ENCODE measurements around the gene C1orf146.
A peak's percentile ranks its signal among the peaks of the same experiment; 100 is the strongest.
"Not testable (repeated sequence)": the region's sequence is repeated elsewhere in the genome, so short reads cannot be mapped to it uniquely, and the experiment has no call there.

The C1orf146 gene

DNA sequence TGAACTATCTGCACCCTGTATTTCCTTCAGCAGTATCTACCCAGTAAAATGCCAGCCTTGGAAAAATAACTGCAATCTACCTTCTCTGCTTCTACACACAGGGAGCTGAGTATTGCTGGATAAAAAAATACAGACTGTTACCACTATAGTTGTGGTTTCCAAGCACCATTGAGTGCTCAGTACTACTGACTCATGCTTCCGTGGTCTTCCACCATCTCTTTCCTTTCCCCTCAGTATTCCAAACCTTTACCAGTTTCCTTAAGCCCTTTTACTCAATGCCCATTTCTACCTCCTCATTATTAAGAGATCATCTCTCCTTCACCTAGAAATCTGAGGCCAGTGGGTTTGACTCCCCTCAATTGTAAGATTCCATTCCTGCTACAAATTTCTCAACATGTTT, 57.2 kb downstream of the C1orf146 start:
- no peak overlapping the region for H3K4me3 Mint-ChIP-seq
- no peaks in the 10 kb centered on the region for H3K9me3 Mint-ChIP-seq
- H3K4me1 Mint-ChIP-seq = no peaks in the 10 kb centered on the region
- H3K27me3 Mint-ChIP-seq (ENCODE audit: low read depth) = no peaks in the 10 kb centered on the region
- H3K36me3 Mint-ChIP-seq (ENCODE audit: low read depth) = peaks cover 61% of the 10 kb centered on the region
- no peak overlapping the region for H3K27ac Mint-ChIP-seq
- TF ChIP-seq, protein P1, sequence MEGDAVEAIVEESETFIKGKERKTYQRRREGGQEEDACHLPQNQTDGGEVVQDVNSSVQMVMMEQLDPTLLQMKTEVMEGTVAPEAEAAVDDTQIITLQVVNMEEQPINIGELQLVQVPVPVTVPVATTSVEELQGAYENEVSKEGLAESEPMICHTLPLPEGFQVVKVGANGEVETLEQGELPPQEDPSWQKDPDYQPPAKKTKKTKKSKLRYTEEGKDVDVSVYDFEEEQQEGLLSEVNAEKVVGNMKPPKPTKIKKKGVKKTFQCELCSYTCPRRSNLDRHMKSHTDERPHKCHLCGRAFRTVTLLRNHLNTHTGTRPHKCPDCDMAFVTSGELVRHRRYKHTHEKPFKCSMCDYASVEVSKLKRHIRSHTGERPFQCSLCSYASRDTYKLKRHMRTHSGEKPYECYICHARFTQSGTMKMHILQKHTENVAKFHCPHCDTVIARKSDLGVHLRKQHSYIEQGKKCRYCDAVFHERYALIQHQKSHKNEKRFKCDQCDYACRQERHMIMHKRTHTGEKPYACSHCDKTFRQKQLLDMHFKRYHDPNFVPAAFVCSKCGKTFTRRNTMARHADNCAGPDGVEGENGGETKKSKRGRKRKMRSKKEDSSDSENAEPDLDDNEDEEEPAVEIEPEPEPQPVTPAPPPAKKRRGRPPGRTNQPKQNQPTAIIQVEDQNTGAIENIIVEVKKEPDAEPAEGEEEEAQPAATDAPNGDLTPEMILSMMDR (IDR thresholded peaks at IDR 0.05; ENCODE audit: unreplicated experiment in 3 of 3) = no peak

DNA sequence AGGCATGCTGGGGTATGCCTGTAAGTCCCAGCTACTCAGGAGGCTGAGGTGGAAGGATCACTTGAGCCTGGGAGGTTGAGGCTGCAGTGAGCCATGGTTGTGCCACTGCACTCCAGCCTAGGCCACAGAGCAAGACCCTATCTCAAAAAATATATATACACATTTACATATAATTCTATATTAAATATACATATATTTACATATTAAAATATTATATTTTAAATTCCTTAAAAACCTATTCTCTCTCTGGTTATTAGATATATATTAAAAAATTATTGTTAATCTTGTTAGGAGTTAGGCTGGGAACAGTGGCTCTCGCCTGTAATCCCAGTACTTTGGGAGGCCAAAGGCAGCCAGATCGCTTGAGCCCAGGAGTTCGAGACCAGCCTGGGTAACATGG, 58.4 kb downstream of the C1orf146 start:
- H3K4me3 Mint-ChIP-seq = no peak overlapping the region
- no peaks in the 10 kb centered on the region for H3K27me3 Mint-ChIP-seq (ENCODE audit: low read depth)
- no peak overlapping the region for H3K27ac Mint-ChIP-seq
- TF ChIP-seq, protein P1 (IDR thresholded peaks at IDR 0.05; ENCODE audit: unreplicated experiment in 3 of 3) = no peak
- peaks cover 8% of the 10 kb centered on the region for H3K9me3 Mint-ChIP-seq
- H3K36me3 Mint-ChIP-seq (ENCODE audit: low read depth) = peaks cover 69% of the 10 kb centered on the region
- H3K4me1 Mint-ChIP-seq = no peaks in the 10 kb centered on the region

DNA sequence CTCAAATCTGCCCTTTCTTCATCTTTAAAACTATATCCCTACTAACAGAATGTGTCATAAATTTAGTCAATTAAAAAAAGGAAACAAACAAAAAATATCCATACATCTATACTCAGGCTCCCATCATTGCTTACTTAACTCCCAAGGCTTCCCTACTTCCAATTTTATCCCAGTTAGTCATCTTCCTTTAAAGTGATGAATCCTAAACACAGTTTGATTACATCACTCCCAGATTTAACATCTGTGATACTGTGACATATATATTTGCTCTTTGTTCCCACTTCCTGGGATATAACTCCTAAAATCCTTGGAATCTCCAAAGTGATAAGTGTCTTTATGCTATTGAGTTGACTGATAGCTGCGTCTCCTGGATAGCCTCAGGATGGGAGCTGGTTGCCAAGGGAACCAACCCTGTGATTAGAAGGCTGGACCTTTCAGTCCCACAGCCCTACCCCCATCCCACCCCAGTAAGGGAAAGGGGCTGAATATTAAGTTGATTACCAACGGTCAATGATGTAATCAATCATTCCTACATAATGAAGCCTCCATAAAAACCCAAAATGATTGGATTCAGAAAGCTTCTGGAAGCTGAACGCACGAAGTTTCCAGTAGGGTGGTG, 59.5 kb downstream of the C1orf146 start:
- TF ChIP-seq, protein P1 (IDR thresholded peaks at IDR 0.05; ENCODE audit: unreplicated experiment in 3 of 3) = no peak
- Mint-ChIP-seq H3K9me3 (peaks cover 13% of the 10 kb centered on the region), H3K36me3 (ENCODE audit: low read depth) (peaks cover 73% of the 10 kb centered on the region), H3K27ac (no peak overlapping the region), H3K4me3 (no peak overlapping the region), H3K4me1 (no peaks in the 10 kb centered on the region), H3K27me3 (ENCODE audit: low read depth) (no peaks in the 10 kb centered on the region)

DNA sequence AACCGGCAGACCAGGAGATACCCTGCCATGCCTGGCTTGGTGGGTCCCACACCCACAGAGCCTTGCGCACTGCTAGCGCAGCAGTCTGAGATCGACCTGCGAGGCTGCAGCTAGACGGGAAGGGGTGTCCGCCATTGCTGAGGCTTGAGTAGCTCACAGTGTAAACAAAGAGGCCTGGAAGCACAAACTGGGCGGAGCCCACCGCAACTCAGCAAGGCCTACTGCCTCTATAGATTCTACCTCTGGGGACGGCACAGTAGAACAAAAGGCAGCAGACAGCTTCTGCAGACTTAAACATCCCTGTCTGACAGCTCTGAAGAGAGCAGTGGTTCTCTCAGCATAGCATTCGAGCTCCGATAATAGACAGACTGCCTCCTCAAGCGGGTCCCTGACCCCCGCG, 62.1 kb downstream of the C1orf146 start:
- Mint-ChIP-seq H3K9me3 (peaks cover 30% of the 10 kb centered on the region), H3K36me3 (ENCODE audit: low read depth) (peaks cover 83% of the 10 kb centered on the region)
- not testable (repeated sequence) for H3K27me3 Mint-ChIP-seq (ENCODE audit: low read depth); H3K27ac Mint-ChIP-seq; H3K4me3 Mint-ChIP-seq; H3K4me1 Mint-ChIP-seq

DNA sequence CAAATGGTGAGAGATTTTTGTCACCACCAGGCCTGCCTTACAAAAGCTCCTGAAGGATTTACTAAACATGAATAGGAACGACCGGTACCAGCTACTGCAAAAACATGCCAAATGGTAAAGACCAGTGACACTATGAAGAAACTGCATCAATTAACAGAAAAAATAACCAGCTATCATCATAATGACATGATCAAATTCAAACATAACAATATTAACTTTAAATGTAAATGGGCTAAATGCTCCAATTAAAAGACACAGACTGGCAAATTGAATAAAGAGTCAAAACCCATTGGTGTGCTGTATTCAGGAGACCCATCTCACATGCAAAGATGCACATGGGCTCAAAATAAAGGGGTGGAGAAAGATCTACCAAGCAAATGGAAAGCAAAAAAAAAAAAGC, 63.7 kb downstream of the C1orf146 start:
- H3K9me3 Mint-ChIP-seq = peaks cover 30% of the 10 kb centered on the region
- H3K4me1 Mint-ChIP-seq; H3K4me3 Mint-ChIP-seq; H3K27ac Mint-ChIP-seq; H3K27me3 Mint-ChIP-seq (ENCODE audit: low read depth): not testable (repeated sequence)
- peaks cover 88% of the 10 kb centered on the region for H3K36me3 Mint-ChIP-seq (ENCODE audit: low read depth)

DNA sequence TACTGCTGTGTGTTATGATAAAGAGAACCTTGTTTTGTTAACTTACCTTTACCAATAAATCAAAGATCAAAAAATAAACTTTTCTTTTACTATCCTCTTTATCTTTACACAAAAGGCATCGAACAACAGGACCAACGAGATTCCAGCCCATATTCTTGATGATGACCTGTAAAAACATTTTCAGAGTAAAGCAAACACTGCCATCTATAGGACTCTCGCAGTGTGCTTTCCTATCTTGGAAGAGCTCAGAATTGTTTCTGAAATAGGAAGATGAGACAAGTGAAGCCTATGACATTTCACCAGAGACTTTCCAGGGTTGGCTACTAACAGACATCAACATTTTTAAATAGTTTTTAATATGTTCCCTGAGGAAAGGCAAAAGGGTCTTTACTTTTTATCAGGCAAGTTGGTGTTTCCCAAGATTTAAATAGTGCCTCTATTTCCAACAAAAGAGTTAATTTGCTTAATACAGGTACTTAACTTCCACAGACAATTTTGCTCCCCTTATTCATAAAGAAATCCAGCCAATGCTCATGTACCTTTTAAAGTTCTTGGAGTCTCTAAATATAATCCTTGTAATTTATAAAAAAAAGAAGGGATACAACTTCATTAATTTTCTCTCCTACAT, 73.8 kb downstream of the C1orf146 start:
- no peak overlapping the region for H3K27ac Mint-ChIP-seq
- H3K36me3 Mint-ChIP-seq (ENCODE audit: low read depth) = peaks cover 60% of the 10 kb centered on the region
- TF ChIP-seq, protein P1 (IDR thresholded peaks at IDR 0.05; ENCODE audit: unreplicated experiment in 3 of 3) = peak; percentile 61 to 67 (median 65)
- no peaks in the 10 kb centered on the region for H3K9me3 Mint-ChIP-seq
- H3K4me1 Mint-ChIP-seq = no peaks in the 10 kb centered on the region
- no peak overlapping the region for H3K4me3 Mint-ChIP-seq
- H3K27me3 Mint-ChIP-seq (ENCODE audit: low read depth) = no peaks in the 10 kb centered on the region

Data from nephron (organoid).